GM12874 (cell line): ENCODE measurements around the gene FOXP4.

Experiments used
- TF ChIP-seq, protein P1 (sequence below): IDR thresholded peaks from 2 replicates; pipeline ENCODE4 v1.5.1; 2011; ENCODE audit warnings: low read depth, mild to moderate bottlenecking, control low read depth, low read length, moderate library complexity; ENCODE audit not compliant: insufficient read depth

FOXP4 gene

DNA sequence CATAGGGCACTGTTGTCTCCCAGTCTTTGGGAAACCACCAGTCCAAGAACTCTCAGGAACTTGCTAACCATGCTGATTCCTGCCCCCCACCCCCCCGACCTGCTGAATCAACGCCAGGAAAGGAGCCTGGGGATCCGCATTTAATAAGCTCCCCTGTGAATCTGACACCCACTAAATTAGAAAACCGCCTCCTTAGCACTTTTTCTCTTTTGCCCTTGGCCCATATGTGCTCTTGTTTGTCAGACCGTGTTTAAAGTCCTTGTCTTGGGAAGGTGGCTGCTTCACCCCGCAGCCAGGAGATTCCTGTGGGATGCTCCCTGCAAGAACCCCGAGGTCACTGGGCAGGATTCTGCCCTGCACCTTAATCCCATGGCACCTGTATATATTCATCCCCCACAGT is 15.7 kb upstream of the FOXP4 start:
- TF ChIP-seq, protein P1, sequence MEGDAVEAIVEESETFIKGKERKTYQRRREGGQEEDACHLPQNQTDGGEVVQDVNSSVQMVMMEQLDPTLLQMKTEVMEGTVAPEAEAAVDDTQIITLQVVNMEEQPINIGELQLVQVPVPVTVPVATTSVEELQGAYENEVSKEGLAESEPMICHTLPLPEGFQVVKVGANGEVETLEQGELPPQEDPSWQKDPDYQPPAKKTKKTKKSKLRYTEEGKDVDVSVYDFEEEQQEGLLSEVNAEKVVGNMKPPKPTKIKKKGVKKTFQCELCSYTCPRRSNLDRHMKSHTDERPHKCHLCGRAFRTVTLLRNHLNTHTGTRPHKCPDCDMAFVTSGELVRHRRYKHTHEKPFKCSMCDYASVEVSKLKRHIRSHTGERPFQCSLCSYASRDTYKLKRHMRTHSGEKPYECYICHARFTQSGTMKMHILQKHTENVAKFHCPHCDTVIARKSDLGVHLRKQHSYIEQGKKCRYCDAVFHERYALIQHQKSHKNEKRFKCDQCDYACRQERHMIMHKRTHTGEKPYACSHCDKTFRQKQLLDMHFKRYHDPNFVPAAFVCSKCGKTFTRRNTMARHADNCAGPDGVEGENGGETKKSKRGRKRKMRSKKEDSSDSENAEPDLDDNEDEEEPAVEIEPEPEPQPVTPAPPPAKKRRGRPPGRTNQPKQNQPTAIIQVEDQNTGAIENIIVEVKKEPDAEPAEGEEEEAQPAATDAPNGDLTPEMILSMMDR = no peak

DNA sequence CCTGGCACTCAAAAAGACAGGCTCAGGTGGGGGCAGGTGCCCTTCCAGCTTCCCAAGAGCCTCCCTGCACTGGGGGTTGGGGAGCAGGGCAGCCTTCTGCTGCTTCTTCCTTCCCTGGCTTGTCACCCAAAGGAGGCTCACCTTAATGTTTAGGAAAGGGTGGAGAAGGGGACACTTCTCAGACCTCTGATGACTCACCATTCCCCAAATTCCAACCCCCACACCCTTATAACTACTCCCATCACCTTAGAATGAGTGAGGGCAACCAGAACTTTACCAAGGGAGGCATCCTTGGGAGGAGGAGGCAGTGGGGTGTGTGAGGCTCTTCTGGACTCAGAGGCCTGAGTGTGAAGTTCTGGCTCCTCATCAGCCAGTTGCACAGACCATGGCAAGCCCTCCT is 15.2 kb upstream of the FOXP4 start:
- TF ChIP-seq, protein P1 = no peak

DNA sequence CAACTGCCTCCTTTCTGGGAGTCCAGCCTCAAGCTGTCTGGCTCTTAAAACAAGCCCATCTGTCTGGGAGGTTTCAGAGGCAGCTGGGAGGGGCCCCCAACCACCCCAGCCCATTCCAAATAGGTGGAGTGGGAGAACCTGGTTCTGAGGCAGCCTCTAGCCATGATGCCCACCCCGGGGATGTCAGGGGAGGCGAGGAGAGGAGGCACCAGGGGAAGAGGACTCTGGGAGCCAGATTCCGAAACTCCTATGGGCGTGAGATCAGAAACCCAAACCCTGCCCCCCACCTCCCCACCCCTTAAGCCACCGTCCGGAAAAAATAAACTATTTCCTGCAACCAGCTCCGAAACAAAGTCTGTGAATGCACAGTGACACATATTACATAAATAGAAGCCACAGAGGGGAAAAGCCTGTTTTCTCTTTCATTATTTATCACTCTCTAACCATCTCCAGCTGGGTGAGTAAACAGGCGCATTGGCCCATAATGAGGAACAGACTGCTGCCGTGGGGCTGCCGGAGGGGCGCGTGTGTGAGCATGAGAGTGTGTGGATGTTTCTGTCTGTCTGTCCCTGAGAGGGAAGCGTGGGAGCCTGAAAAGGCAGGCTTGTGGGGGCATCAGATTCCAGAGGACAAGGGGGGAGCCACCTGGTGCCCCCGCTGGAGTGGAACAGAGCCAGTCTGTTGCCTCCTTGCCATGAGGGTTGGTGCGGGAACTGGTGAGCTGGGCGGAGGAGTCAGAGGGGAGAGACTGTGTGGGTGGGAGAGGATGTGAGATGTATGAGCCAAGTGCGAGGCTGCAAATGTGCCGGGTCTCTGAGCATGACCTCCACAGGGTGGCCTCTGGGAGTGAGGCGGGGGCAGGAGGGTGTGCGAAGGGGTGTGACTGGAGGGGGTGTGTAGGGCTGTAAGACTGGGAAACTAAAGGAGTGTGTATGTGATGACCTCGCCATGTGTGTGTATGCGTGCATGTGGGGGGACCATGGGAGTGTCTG is 14.3 kb upstream of the FOXP4 start:
- TF ChIP-seq, protein P1 = 0 out of 2 replicates have a peak, but pooled peaks have one; percentile 2

DNA sequence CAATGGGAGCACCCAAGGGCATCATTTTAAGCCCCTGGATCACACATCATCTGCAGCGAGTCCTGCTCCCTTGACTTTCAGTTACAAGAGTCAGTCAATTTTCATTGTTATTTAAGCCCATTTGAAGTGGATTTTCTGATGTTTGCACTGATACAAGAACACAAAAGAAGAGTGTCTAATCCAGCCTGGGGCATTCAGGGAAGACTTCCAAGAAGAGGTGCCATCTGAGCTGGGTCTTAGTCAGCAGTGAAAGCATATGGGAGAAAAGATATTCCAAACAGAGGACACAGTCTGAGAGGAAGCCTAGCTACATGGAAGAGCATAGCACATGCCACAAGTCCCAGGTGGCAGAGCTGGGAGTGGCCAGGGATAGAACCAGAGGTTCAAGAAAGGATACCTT is 10.4 kb upstream of the FOXP4 start:
- TF ChIP-seq, protein P1 = no peak

DNA sequence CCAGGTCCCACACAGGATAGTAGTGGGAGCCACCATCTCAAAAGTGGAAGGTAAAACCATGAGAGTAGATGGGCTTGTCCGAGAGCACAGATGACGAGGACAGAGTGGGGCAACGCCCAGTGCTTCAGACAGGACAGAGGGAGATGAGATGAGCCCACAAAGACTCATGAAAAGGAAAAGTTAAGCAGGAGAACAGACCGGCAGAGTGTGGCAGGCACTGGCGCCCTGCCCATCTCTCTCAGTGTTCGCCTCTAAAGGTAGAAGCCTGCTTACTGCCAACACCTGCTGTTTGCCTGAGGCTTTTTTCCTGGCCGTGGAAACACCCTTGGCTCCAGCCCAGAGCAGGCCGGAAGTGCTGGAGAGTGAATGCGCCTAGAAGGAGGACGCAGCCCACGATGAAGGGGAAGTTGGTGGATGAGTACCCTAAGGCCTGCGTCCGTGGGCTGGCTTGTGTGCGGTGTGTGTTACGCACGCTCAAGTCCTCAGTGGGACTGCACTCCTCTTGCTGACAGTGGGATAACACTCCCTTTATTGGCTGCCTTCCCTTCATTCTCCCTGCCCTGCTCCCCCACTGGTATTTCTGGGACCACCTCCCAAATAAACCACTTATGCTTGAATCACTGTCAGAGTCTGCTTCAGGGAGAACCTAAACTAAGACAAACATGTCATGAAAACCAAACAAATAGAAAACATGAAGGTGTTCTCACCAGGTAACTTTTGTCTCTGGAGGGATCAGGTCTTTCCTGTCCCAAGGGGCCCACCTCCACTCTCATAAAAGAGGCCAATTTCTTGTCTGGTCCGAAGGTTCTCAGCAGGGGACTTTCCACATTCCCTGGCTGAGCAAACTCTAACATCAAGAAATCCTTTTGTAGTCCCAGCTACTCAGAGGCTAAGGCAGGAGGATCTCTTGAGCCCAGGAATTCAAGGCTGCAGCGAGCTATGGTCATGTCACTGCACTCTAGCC is 9.1 kb upstream of the FOXP4 start:
- TF ChIP-seq, protein P1 = no peak

DNA sequence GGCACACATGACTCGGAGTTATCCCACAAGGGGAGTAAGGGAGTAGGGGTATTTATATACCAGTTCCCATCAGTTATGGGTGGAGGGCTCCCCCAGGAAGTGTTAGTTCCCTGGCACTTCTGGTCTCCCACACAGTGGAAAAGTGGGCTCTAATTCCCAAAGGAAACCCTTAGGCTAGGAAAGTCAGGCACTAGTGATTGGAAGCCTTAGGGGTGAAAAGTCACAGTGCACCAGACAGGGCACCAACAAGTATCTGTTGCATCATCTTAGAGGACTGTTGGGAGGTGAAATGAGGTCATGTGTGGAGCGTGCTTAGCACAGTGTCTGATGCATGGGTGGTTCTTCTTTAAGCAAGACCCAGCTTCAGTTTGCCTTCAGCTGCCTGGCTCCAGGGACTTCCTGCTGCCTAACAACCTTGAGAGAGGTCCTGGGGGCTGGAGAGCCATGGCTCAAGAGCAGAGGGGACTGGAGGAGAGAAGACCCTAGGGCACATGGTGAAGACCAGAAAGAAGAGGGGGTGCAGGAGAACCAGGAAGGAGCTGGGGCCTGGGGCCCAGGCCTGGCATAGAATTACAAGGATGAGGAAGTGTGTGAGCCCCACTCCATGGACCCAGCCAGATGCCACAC is 7.5 kb upstream of the FOXP4 start:
- TF ChIP-seq, protein P1 = no peak
